Fibroblast of skin of right quadriceps (primary cell): ENCODE data around the gene RIMBP2.
"Not testable (repeated sequence)": the region's sequence is repeated elsewhere in the genome, so short reads cannot be mapped to it uniquely, and the experiment has no call there.

Source experiments
- DNase-seq: peaks from one replicate; pipeline ENCODE4 v3.0.0-alpha.2; 2013

The RIMBP2 gene

GRCh38 chr12:130590685-130591084 lies 125.4 kb downstream of the RIMBP2 start:
- DNase-seq, result no peak

- DNase-seq, result no peak
Observed at GRCh38 chr12:130589540-130590317, 126.4 kb downstream of the RIMBP2 start.

GRCh38 chr12:130588696-130589539 lies 127.2 kb downstream of the RIMBP2 start:
- DNase-seq, result no peak

GRCh38 chr12:130587966-130588365 lies 128.1 kb downstream of the RIMBP2 start:
- DNase-seq, result no peak

- not testable (repeated sequence) for DNase-seq
Observed at GRCh38 chr12:130584475-130584874, 131.6 kb downstream of the RIMBP2 start.

- no peak for DNase-seq
Observed at GRCh38 chr12:130583800-130584199, 132.3 kb downstream of the RIMBP2 start.

GRCh38 chr12:130583317-130583716 lies 132.8 kb downstream of the RIMBP2 start:
- DNase-seq, result no peak

GRCh38 chr12:130582286-130582685 lies 133.8 kb downstream of the RIMBP2 start:
- no peak for DNase-seq

GRCh38 chr12:130581782-130582181 lies 134.3 kb downstream of the RIMBP2 start:
- no peak for DNase-seq

GRCh38 chr12:130579231-130579630 lies 136.9 kb downstream of the RIMBP2 start:
- DNase-seq, result no peak

GRCh38 chr12:130577351-130577750 lies 138.7 kb downstream of the RIMBP2 start:
- no peak for DNase-seq

GRCh38 chr12:130576371-130576816 lies 139.7 kb downstream of the RIMBP2 start:
- no peak for DNase-seq

GRCh38 chr12:130574402-130574801 lies 141.7 kb downstream of the RIMBP2 start:
- no peak for DNase-seq

- DNase-seq, result no peak
Observed at GRCh38 chr12:130573766-130574165, 142.3 kb downstream of the RIMBP2 start.

GRCh38 chr12:130573235-130573634 lies 142.9 kb downstream of the RIMBP2 start:
- no peak for DNase-seq

- no peak for DNase-seq
Observed at GRCh38 chr12:130572553-130572952, 143.5 kb downstream of the RIMBP2 start.

GRCh38 chr12:130571734-130572133 lies 144.4 kb downstream of the RIMBP2 start:
- no peak for DNase-seq

GRCh38 chr12:130571089-130571488 lies 145.0 kb downstream of the RIMBP2 start:
- no peak for DNase-seq

GRCh38 chr12:130569521-130569920 lies 146.6 kb downstream of the RIMBP2 start:
- no peak for DNase-seq

GRCh38 chr12:130568501-130568900 lies 147.6 kb downstream of the RIMBP2 start:
- DNase-seq, result no peak

GRCh38 chr12:130568041-130568440 lies 148.1 kb downstream of the RIMBP2 start:
- DNase-seq, result no peak

- DNase-seq, result no peak
Observed at GRCh38 chr12:130566446-130567155, 149.5 kb downstream of the RIMBP2 start.

- no peak for DNase-seq
Observed at GRCh38 chr12:130565189-130565588, 150.9 kb downstream of the RIMBP2 start.
